GM12873 (cell line): ENCODE results near the gene IL17RA.

Experiments
- TF ChIP-seq, protein P1 (sequence below): IDR thresholded peaks from 2 replicates; pipeline ENCODE4 v1.5.1; 2012; ENCODE audit warnings: low read depth, mild to moderate bottlenecking, moderate library complexity, low read length, control low read depth; ENCODE audit not compliant: insufficient read depth; ENCODE audit errors: missing control alignments

The IL17RA gene

DNA sequence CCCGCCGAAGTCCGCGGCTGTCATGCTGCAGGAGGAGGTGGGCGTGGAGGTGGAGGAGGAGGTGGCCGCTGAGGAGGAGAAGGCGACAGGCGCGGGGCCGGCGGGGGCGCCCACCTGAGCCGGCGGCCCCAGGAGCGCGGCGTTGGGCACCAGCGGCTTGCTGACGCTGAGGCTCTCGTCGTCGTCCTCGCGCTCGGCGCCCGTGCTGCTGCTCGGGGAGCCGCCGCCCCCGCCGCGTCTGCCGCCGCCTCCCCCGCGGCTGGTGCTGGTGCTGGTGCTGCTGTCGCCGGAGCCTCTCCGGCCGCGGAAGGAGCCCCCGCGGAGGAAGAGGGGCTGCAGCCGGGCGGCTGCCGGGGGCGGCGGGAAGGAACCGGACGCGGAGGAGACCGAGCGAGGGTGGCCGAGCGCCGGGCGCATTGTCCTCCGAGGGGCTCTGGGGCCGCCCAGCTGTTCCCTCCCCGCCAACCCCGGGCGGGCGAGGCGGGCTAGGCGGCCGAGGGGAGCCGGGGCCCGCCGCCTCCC is 36.0 kb downstream of the IL17RA start:
- TF ChIP-seq, protein P1, sequence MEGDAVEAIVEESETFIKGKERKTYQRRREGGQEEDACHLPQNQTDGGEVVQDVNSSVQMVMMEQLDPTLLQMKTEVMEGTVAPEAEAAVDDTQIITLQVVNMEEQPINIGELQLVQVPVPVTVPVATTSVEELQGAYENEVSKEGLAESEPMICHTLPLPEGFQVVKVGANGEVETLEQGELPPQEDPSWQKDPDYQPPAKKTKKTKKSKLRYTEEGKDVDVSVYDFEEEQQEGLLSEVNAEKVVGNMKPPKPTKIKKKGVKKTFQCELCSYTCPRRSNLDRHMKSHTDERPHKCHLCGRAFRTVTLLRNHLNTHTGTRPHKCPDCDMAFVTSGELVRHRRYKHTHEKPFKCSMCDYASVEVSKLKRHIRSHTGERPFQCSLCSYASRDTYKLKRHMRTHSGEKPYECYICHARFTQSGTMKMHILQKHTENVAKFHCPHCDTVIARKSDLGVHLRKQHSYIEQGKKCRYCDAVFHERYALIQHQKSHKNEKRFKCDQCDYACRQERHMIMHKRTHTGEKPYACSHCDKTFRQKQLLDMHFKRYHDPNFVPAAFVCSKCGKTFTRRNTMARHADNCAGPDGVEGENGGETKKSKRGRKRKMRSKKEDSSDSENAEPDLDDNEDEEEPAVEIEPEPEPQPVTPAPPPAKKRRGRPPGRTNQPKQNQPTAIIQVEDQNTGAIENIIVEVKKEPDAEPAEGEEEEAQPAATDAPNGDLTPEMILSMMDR, result no peak

DNA sequence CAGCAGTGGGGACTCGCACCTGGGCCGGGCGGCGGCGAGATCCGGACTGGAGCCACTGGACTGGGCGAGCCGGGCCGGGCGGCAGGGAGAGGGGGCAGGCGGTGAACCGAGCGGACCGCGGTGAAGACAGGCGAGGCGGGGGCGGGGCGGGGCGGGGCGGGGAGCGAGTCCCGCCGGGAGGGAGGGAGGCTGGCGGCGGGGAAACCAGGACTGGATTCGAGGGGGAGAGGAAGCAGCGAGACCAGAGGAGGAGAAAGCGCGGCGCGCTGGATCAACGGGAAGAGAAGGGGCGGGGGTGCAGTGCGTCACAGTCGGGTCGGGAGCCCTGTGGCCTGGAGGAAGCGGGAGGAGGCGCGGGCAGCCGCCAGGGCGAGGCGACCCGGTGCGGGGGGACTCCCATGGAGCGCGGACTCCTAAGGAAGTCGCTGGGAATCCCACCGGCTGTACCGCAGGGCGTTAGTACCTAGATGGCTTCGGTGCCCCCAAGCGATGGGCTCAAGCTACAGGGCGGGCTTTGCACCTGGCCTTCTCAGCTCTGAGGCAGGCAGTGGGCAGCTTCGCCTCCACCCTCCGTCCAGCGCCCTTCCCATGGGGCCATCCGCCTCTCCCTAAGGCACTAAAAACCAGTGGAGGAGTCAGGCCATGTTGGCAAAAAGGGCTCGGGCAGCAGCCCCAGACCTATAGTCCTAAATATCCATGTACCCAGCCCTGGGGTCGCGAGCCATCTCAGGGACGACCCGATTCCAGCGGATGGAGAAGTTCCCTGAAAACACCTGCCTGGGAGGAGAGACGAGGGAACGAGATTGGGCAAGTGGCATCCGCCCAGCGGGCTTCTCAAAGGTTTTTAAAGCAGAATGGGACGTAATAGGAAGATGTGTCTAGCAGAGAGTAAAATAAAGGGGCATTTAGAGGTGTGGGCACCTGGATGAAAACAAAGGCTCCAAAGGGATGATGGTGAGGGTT is 36.7 kb downstream of the IL17RA start, which contains the start of gene TMEM121B:
Gene TMEM121B (minus strand): TSS at position 128 of the 963 bp plus-strand sequence. CDS start 233 bp downstream, outside the sequence.
- TF ChIP-seq, protein P1, result no peak

DNA sequence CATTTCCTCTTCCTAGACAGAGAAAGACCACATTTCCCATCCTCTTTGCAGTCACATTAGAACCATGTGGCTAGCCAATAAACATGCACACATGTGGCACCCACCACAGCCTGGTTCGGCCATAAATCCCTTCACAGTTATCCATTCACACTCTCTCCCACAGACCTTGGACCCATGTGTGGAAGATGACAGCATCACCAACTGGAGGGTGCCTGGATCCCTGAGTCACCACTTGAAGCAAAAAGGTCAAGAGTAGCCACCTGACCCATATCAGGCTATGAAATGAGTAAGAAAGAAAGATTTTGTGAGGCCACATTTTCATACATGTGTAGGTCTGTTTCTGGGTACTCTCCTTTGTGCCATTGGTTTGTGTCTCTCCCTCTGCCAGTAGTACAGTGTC is 45.4 kb downstream of the IL17RA start:
- TF ChIP-seq, protein P1, result no peak

DNA sequence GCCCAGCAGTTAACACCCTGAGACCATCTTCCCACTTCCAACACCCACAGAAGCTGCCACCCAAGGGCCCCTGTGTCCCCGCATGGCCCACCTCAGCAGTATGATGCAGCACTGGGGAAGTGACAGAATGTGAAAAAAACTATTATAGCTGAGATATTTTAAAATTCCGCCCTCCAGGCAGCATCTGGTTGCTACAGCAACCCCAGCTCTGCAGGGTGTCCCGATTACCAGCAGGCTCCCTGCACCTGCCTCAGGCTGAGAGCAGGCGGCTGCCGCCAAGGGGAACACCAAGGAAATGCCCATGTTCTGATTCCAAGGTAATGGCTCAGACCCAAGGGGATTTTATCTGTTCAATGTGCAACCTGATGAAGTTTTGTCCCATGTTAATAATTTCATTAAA is 46.9 kb downstream of the IL17RA start:
- TF ChIP-seq, protein P1, result no peak

DNA sequence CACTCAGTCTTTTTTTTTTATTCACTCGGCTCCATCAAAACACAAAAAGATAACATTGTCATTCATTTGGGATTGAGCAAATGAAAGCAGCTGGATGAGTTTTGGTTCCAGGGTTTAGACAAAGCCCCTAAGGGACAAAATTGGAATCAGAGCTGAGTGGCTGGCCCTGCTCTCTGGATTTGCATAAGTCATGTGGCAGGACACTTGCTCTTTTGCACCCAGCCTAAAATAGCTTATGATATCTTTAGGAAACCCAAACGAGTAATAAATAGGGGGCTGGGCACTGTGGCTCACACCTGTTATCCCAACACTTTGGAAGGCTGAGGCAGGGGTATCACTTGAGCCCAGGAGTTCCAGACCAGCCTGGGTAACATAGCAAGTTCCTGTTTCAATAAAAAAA is 47.3 kb downstream of the IL17RA start:
- TF ChIP-seq, protein P1, result no peak

DNA sequence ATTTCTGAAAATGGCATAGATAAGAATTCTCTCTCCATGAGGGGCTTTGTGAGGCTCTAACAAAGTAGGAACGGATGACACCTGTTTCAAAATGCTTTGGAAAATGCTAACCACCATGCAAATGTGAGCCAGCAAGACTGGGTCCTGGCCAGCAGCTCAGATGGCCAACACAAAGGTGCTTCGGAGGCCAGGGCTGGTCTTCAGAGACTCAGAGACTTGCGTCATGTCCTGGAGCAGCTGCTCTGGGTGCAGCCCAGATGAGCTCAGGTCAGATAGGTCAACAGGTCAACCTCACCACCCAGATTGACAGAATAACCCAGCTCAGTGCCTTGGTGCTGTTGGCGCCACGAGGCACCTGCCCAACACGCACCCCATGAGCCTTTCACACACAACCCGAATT is 48.3 kb downstream of the IL17RA start:
- TF ChIP-seq, protein P1, result no peak

DNA sequence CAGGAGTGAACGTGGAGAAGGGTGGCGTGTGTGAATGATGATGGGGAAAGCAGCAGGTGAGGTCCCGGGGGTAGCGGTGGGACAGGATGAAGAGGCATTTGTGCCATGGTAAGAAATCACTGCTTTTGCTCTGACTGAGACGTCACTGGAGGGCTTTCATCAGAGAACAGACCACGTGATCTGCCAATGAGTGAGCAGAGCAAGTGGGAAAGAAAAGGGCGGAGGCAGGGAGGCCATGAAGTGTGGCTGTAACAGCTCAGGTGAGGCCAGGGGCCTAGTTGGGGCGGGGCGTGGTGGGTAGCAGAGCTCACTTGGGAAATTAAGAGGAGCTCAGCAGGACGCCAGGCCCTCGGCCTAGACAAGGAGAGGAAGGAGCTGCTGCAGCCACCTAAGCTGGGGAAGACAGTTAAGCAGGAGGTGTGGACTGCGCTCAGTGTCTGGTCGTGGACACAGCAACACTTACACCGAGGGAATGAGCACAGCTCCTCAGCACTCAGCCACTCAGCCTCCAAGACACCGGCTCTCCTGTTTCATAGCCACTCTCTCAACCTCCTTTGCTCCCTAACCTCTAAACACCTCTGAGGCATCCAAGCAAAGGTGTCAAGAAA is 50.5 kb downstream of the IL17RA start:
- TF ChIP-seq, protein P1, result no peak
